GM12892 (cell line): ENCODE measurements around the gene TVP23A.

ENCODE experiments used
- POLR2A ChIP-seq: IDR thresholded peaks from 2 replicates; pipeline ENCODE4 v1.6.1; 2011; ENCODE audit warnings: low read depth, low read length, control low read depth
- POLR2AphosphoS5 ChIP-seq: IDR thresholded peaks from 2 replicates; pipeline ENCODE4 v1.6.1; 2011; ENCODE audit warnings: low read depth, low read length, control low read depth
- TAF1 ChIP-seq: IDR thresholded peaks from 2 replicates; pipeline ENCODE4 v1.6.1; 2011; ENCODE audit warnings: low read depth, mild to moderate bottlenecking, control low read depth, low read length, borderline replicate concordance

GRCh38 chr16:10865991-10866966 lies 47.7 kb upstream of the TVP23A start:
- TF ChIP-seq POLR2A (no peak), POLR2AphosphoS5 (no peak), TAF1 (no peak)
